ENCODE measurements around the gene KRTAP5-11.

- TF ChIP-seq CTCF (IDR thresholded peaks at IDR 0.05; ENCODE audit: low read depth, low read length), result no peak
- TF ChIP-seq POLR2A (IDR thresholded peaks at IDR 0.05; ENCODE audit: extremely low read depth, insufficient read length), result no peak
- TF ChIP-seq, protein P1, sequence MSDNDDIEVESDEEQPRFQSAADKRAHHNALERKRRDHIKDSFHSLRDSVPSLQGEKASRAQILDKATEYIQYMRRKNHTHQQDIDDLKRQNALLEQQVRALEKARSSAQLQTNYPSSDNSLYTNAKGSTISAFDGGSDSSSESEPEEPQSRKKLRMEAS (IDR thresholded peaks at IDR 0.05; ENCODE audit: low read depth, low read length), result no peak
Observed at GRCh38 chr11:71556018-71556417, 26.7 kb downstream of the KRTAP5-11 start.
